ENCODE measurements around the gene AURKAIP1.
A peak's percentile ranks its signal among the peaks of the same experiment; 100 is the strongest.

The AURKAIP1 gene

GRCh38 chr1:1399187-1399871 is 24.3 kb upstream of the AURKAIP1 start, which contains the start of gene CCNL2:
Gene CCNL2, minus strand, starts transcription at chr1:1399335. Its CDS starts 29 bp downstream, at chr1:1399306.
- Histone ChIP-seq H2AFZ (ENCODE audit: low read depth, low read length) (peak within 1 kb of the TSS; percentile 36), H3K23ac (ENCODE audit: low read length in 2 of 2) (peak within 1 kb of the TSS in 1 of 2 experiments; percentile 89), H3K9me3 (ENCODE audit: control insufficient read depth, low read length) (no peaks in the 10 kb centered on the region), H3K9ac (ENCODE audit: low read length) (peak within 1 kb of the TSS; percentile 98), H2AK5ac (ENCODE audit: low read length, severe bottlenecking) (peak within 1 kb of the TSS; percentile 53), H4K8ac (ENCODE audit: low read length) (peak within 1 kb of the TSS; percentile 97), H3K36me3 (ENCODE audit: control insufficient read depth in 1 of 2, insufficient read depth in 2 of 2, low read depth in 1 of 2, low read length in 2 of 2) (peaks cover 62 to 65% of the 10 kb centered on the region in 2 experiments), H2BK12ac (ENCODE audit: low read length in 2 of 2) (peak within 1 kb of the TSS in 1 of 2 experiments; percentile 60), H2BK15ac (ENCODE audit: low read depth, poor library complexity, severe bottlenecking) (peak within 1 kb of the TSS; percentile 60), H2BK120ac (ENCODE audit: low read depth, low read length) (peak within 1 kb of the TSS; percentile 93), H3K27ac (ENCODE audit: low read length, poor library complexity, severe bottlenecking) (peak within 1 kb of the TSS; percentile 83), H4K91ac (ENCODE audit: low read length) (peak within 1 kb of the TSS; percentile 95), H3K79me1 (replicated peaks; ENCODE audit: low read length, poor library complexity, severe bottlenecking) (no peaks in the 10 kb centered on the region), H3K14ac (ENCODE audit: low read length in 2 of 2) (peak within 1 kb of the TSS in 1 of 2 experiments; percentile 98), H3K4me1 (ENCODE audit: control insufficient read depth, insufficient read depth, low read depth, low read length) (peaks cover 35% of the 10 kb centered on the region), H3K4ac (ENCODE audit: low read depth in 1 of 2, low read length in 2 of 2) (peak within 1 kb of the TSS; percentile 97 to 99), H3K27me3 (ENCODE audit: control insufficient read depth in 1 of 2, insufficient read depth in 1 of 2, low read length in 2 of 2) (no peaks in the 10 kb centered on the region), H3K4me3 (ENCODE audit: insufficient read depth in 1 of 2, low read depth in 1 of 2, low read length in 2 of 2) (peak within 1 kb of the TSS; percentile 98 to 99), H3K4me2 (ENCODE audit: low read length, poor library complexity, severe bottlenecking) (peak within 1 kb of the TSS; percentile 91), H3K18ac (ENCODE audit: low read depth in 1 of 2, low read length in 2 of 2) (peak within 1 kb of the TSS; percentile 98), H2BK5ac (ENCODE audit: low read depth, low read length, poor library complexity, severe bottlenecking) (peak within 1 kb of the TSS; percentile 76)
- DNase-seq = peak; percentile 98
- under 1% methylated on average over 66 of the region's 86 CpGs for WGBS

- peaks cover 64 to 68% of the 10 kb centered on the region in 2 experiments for H3K36me3 ChIP-seq (ENCODE audit: control insufficient read depth in 1 of 2, insufficient read depth in 2 of 2, low read depth in 1 of 2, low read length in 2 of 2)
- peaks cover 34% of the 10 kb centered on the region for H3K4me1 ChIP-seq (ENCODE audit: control insufficient read depth, insufficient read depth, low read depth, low read length)
- H3K27me3 ChIP-seq (ENCODE audit: control insufficient read depth in 1 of 2, insufficient read depth in 1 of 2, low read length in 2 of 2) = no peaks in the 10 kb centered on the region
- peak overlapping the region in 1 of 2 experiments; percentile 34 for H3K23ac ChIP-seq (ENCODE audit: low read length in 2 of 2)
- peak overlapping the region; percentile 94 for H4K91ac ChIP-seq (ENCODE audit: low read length)
- H3K4me3 ChIP-seq (ENCODE audit: insufficient read depth in 1 of 2, low read depth in 1 of 2, low read length in 2 of 2) = peak overlapping the region; percentile 89 to 98
- H3K9ac ChIP-seq (ENCODE audit: low read length) = peak overlapping the region; percentile 95
- peak overlapping the region; percentile 41 for H3K27ac ChIP-seq (ENCODE audit: low read length, poor library complexity, severe bottlenecking)
- H3K9me3 ChIP-seq (ENCODE audit: control insufficient read depth, low read length) = no peaks in the 10 kb centered on the region
- 2% methylated on average over 33 of the region's 54 CpGs for WGBS
- peak overlapping the region in 1 of 2 experiments; percentile 60 for H2BK12ac ChIP-seq (ENCODE audit: low read length in 2 of 2)
- H3K14ac ChIP-seq (ENCODE audit: low read length in 2 of 2) = peak overlapping the region in 1 of 2 experiments; percentile 98
- peak overlapping the region; percentile 53 for H2AK5ac ChIP-seq (ENCODE audit: low read length, severe bottlenecking)
- no peak for DNase-seq
- peaks cover 1% of the 10 kb centered on the region for H3K79me1 ChIP-seq (replicated peaks; ENCODE audit: low read length, poor library complexity, severe bottlenecking)
- H2BK5ac ChIP-seq (ENCODE audit: low read depth, low read length, poor library complexity, severe bottlenecking) = no peak overlapping the region
- peak overlapping the region; percentile 87 for H3K4me2 ChIP-seq (ENCODE audit: low read length, poor library complexity, severe bottlenecking)
- H2BK120ac ChIP-seq (ENCODE audit: low read depth, low read length) = peak overlapping the region; percentile 93
- H2BK15ac ChIP-seq (ENCODE audit: low read depth, poor library complexity, severe bottlenecking) = peak overlapping the region; percentile 60
- peak overlapping the region; percentile 97 to 99 for H3K4ac ChIP-seq (ENCODE audit: low read depth in 1 of 2, low read length in 2 of 2)
- no peak overlapping the region for H2AFZ ChIP-seq (ENCODE audit: low read depth, low read length)
- H3K18ac ChIP-seq (ENCODE audit: low read depth in 1 of 2, low read length in 2 of 2) = peak overlapping the region; percentile 94 to 98
- H4K8ac ChIP-seq (ENCODE audit: low read length) = peak overlapping the region; percentile 97
Observed at GRCh38 chr1:1398677-1399186, 23.7 kb upstream of the AURKAIP1 start.

- H3K36me3 ChIP-seq (ENCODE audit: control insufficient read depth in 1 of 2, insufficient read depth in 2 of 2, low read depth in 1 of 2, low read length in 2 of 2) = peaks cover 70 to 71% of the 10 kb centered on the region in 2 experiments
- H2BK120ac ChIP-seq (ENCODE audit: low read depth, low read length) = no peak overlapping the region
- H3K14ac ChIP-seq (ENCODE audit: low read length in 2 of 2) = no peak overlapping the region
- H2AFZ ChIP-seq (ENCODE audit: low read depth, low read length) = no peak overlapping the region
- H3K4ac ChIP-seq (ENCODE audit: low read depth in 1 of 2, low read length in 2 of 2) = no peak overlapping the region
- no peaks in the 10 kb centered on the region for H3K27me3 ChIP-seq (ENCODE audit: control insufficient read depth in 1 of 2, insufficient read depth in 1 of 2, low read length in 2 of 2)
- H3K23ac ChIP-seq (ENCODE audit: low read length in 2 of 2) = peak overlapping the region in 1 of 2 experiments; percentile 89
- peaks cover 36% of the 10 kb centered on the region for H3K4me1 ChIP-seq (ENCODE audit: control insufficient read depth, insufficient read depth, low read depth, low read length)
- H2BK5ac ChIP-seq (ENCODE audit: low read depth, low read length, poor library complexity, severe bottlenecking) = no peak overlapping the region
- no peak overlapping the region for H3K18ac ChIP-seq (ENCODE audit: low read depth in 1 of 2, low read length in 2 of 2)
- H2AK5ac ChIP-seq (ENCODE audit: low read length, severe bottlenecking) = no peak overlapping the region
- no peak overlapping the region for H3K27ac ChIP-seq (ENCODE audit: low read length, poor library complexity, severe bottlenecking)
- WGBS = 63% methylated on average over 18 of the region's 19 CpGs
- peak overlapping the region; percentile 89 to 98 for H3K4me3 ChIP-seq (ENCODE audit: insufficient read depth in 1 of 2, low read depth in 1 of 2, low read length in 2 of 2)
- H4K91ac ChIP-seq (ENCODE audit: low read length) = no peak overlapping the region
- no peaks in the 10 kb centered on the region for H3K9me3 ChIP-seq (ENCODE audit: control insufficient read depth, low read length)
- H3K79me1 ChIP-seq (replicated peaks; ENCODE audit: low read length, poor library complexity, severe bottlenecking) = peaks cover 7% of the 10 kb centered on the region
- peak overlapping the region; percentile 32 for H4K8ac ChIP-seq (ENCODE audit: low read length)
- DNase-seq = peak; percentile 51
- H3K4me2 ChIP-seq (ENCODE audit: low read length, poor library complexity, severe bottlenecking) = peak overlapping the region; percentile 87
- H3K9ac ChIP-seq (ENCODE audit: low read length) = peak overlapping the region; percentile 95
- no peak overlapping the region for H2BK12ac ChIP-seq (ENCODE audit: low read length in 2 of 2)
- H2BK15ac ChIP-seq (ENCODE audit: low read depth, poor library complexity, severe bottlenecking) = no peak overlapping the region
Observed at GRCh38 chr1:1397839-1398523, 23.0 kb upstream of the AURKAIP1 start.

- Histone ChIP-seq H3K9me3 (ENCODE audit: control insufficient read depth, low read length) (no peaks in the 10 kb centered on the region), H3K4ac (ENCODE audit: low read depth in 1 of 2, low read length in 2 of 2) (no peak overlapping the region), H2BK15ac (ENCODE audit: low read depth, poor library complexity, severe bottlenecking) (no peak overlapping the region), H3K4me2 (ENCODE audit: low read length, poor library complexity, severe bottlenecking) (no peak overlapping the region), H2AFZ (ENCODE audit: low read depth, low read length) (no peak overlapping the region), H4K8ac (ENCODE audit: low read length) (no peak overlapping the region), H2AK5ac (ENCODE audit: low read length, severe bottlenecking) (no peak overlapping the region), H2BK5ac (ENCODE audit: low read depth, low read length, poor library complexity, severe bottlenecking) (no peak overlapping the region), H3K9ac (ENCODE audit: low read length) (no peak overlapping the region), H2BK120ac (ENCODE audit: low read depth, low read length) (no peak overlapping the region), H3K27ac (ENCODE audit: low read length, poor library complexity, severe bottlenecking) (no peak overlapping the region), H2BK12ac (ENCODE audit: low read length in 2 of 2) (no peak overlapping the region), H3K4me3 (ENCODE audit: insufficient read depth in 1 of 2, low read depth in 1 of 2, low read length in 2 of 2) (no peak overlapping the region), H3K23ac (ENCODE audit: low read length in 2 of 2) (no peak overlapping the region), H3K27me3 (ENCODE audit: control insufficient read depth in 1 of 2, insufficient read depth in 1 of 2, low read length in 2 of 2) (no peaks in the 10 kb centered on the region), H4K91ac (ENCODE audit: low read length) (no peak overlapping the region), H3K4me1 (ENCODE audit: control insufficient read depth, insufficient read depth, low read depth, low read length) (peaks cover 18% of the 10 kb centered on the region), H3K36me3 (ENCODE audit: control insufficient read depth in 1 of 2, insufficient read depth in 2 of 2, low read depth in 1 of 2, low read length in 2 of 2) (peaks cover 65 to 70% of the 10 kb centered on the region in 2 experiments), H3K14ac (ENCODE audit: low read length in 2 of 2) (no peak overlapping the region), H3K18ac (ENCODE audit: low read depth in 1 of 2, low read length in 2 of 2) (no peak overlapping the region), H3K79me1 (replicated peaks; ENCODE audit: low read length, poor library complexity, severe bottlenecking) (peaks cover 20% of the 10 kb centered on the region)
- no peak for DNase-seq
- WGBS = 93% methylated on average over 11 of the region's 11 CpGs
Observed at GRCh38 chr1:1395166-1395565, 20.2 kb upstream of the AURKAIP1 start.

Data from mesenchymal stem cell (in vitro differentiated cells and primary cell).